ENCODE data around the gene SRRM2. TPM values are rescaled to one million over a fixed set of nuclear protein-coding genes. Genes with fewer than 3 reads are reported as not detected.
A peak's percentile ranks its signal among the peaks of the same experiment; 100 is the strongest.

Gene SRRM2
- total and polyA plus RNA-seq, 9 of the 15 experiments (the other 6 are each of a cell fraction or from before 2014, with no cell fraction given): 26.7 to 563 (median 81.1) TPM

DNA sequence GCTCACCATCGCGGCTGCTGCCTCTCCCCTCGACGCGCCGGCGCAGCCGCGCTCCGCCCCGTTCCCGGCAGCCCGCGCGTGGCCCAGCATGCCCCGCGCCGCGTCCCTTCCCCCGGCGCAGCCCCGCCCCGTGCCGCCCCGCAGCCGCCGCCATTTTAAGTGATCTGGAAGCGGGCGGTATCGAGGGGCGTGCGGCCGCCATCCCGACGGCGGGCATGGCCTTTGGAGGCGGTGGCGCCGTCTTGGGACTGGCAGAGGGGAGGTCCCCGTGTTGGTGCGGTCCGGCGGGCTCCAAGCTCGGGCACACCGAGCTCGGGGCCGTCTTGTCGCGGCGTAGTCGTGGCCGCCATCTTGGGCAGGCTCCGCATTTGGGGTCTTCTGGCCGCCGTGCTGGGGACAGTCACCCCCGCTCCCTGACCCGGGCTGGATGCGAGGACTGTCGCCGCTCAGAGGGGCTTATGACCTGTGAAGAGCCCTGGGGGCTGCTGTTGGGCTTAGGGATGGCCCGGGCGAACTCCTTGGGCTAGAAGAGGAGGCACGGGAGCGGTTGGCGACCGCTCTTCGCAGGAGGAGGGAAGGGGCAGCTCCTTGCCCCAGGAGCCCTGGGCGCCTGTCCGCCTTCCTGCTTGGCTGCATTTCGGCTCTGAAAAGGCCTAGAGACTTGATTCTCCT is 24.9 kb downstream of the SRRM2 start, which contains the start of gene ELOB (continued):
- TF ChIP-seq, protein P1, sequence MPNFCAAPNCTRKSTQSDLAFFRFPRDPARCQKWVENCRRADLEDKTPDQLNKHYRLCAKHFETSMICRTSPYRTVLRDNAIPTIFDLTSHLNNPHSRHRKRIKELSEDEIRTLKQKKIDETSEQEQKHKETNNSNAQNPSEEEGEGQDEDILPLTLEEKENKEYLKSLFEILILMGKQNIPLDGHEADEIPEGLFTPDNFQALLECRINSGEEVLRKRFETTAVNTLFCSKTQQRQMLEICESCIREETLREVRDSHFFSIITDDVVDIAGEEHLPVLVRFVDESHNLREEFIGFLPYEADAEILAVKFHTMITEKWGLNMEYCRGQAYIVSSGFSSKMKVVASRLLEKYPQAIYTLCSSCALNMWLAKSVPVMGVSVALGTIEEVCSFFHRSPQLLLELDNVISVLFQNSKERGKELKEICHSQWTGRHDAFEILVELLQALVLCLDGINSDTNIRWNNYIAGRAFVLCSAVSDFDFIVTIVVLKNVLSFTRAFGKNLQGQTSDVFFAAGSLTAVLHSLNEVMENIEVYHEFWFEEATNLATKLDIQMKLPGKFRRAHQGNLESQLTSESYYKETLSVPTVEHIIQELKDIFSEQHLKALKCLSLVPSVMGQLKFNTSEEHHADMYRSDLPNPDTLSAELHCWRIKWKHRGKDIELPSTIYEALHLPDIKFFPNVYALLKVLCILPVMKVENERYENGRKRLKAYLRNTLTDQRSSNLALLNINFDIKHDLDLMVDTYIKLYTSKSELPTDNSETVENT (CRISPR knock-in tag; IDR thresholded peaks at IDR 0.05): peak; percentile 89
- TF ChIP-seq, protein P2, sequence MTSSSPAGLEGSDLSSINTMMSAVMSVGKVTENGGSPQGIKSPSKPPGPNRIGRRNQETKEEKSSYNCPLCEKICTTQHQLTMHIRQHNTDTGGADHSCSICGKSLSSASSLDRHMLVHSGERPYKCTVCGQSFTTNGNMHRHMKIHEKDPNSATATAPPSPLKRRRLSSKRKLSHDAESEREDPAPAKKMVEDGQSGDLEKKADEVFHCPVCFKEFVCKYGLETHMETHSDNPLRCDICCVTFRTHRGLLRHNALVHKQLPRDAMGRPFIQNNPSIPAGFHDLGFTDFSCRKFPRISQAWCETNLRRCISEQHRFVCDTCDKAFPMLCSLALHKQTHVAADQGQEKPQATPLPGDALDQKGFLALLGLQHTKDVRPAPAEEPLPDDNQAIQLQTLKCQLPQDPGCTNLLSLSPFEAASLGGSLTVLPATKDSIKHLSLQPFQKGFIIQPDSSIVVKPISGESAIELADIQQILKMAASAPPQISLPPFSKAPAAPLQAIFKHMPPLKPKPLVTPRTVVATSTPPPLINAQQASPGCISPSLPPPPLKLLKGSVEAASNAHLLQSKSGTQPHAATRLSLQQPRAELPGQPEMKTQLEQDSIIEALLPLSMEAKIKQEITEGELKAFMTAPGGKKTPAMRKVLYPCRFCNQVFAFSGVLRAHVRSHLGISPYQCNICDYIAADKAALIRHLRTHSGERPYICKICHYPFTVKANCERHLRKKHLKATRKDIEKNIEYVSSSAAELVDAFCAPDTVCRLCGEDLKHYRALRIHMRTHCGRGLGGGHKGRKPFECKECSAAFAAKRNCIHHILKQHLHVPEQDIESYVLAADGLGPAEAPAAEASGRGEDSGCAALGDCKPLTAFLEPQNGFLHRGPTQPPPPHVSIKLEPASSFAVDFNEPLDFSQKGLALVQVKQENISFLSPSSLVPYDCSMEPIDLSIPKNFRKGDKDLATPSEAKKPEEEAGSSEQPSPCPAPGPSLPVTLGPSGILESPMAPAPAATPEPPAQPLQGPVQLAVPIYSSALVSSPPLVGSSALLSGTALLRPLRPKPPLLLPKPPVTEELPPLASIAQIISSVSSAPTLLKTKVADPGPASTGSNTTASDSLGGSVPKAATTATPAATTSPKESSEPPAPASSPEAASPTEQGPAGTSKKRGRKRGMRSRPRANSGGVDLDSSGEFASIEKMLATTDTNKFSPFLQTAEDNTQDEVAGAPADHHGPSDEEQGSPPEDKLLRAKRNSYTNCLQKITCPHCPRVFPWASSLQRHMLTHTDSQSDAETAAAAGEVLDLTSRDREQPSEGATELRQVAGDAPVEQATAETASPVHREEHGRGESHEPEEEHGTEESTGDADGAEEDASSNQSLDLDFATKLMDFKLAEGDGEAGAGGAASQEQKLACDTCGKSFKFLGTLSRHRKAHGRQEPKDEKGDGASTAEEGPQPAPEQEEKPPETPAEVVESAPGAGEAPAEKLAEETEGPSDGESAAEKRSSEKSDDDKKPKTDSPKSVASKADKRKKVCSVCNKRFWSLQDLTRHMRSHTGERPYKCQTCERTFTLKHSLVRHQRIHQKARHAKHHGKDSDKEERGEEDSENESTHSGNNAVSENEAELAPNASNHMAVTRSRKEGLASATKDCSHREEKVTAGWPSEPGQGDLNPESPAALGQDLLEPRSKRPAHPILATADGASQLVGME (CRISPR knock-in tag; IDR thresholded peaks at IDR 0.05): peak; percentile 52; the same call in 1 of the 2 replicates
- TF ChIP-seq NRF1 (conservative IDR thresholded peaks at IDR 0.05 in 1 of 2, IDR thresholded peaks at IDR 0.05 in 1 of 2): peak; percentile 66 to 79
- TF ChIP-seq BACH1 (tag; IDR thresholded peaks at IDR 0.05): peak; percentile 51; the same call in 1 of the 2 replicates
- TF ChIP-seq, protein P3, sequence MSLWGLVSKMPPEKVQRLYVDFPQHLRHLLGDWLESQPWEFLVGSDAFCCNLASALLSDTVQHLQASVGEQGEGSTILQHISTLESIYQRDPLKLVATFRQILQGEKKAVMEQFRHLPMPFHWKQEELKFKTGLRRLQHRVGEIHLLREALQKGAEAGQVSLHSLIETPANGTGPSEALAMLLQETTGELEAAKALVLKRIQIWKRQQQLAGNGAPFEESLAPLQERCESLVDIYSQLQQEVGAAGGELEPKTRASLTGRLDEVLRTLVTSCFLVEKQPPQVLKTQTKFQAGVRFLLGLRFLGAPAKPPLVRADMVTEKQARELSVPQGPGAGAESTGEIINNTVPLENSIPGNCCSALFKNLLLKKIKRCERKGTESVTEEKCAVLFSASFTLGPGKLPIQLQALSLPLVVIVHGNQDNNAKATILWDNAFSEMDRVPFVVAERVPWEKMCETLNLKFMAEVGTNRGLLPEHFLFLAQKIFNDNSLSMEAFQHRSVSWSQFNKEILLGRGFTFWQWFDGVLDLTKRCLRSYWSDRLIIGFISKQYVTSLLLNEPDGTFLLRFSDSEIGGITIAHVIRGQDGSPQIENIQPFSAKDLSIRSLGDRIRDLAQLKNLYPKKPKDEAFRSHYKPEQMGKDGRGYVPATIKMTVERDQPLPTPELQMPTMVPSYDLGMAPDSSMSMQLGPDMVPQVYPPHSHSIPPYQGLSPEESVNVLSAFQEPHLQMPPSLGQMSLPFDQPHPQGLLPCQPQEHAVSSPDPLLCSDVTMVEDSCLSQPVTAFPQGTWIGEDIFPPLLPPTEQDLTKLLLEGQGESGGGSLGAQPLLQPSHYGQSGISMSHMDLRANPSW (CRISPR knock-in tag; IDR thresholded peaks at IDR 0.05): peak; percentile 88; the same call in 1 of the 2 replicates
- TF ChIP-seq POLR3G (IDR thresholded peaks at IDR 0.05; ENCODE audit: extremely low read depth, insufficient read length, insufficient replicate concordance): no peak
- no peak for TF ChIP-seq NEUROD1 (IDR thresholded peaks at IDR 0.05; ENCODE audit: borderline replicate concordance, low read depth, low read length, partially characterized antibody)
- no peak for TF ChIP-seq BMI1 (IDR thresholded peaks at IDR 0.05; ENCODE audit: low read length)
- TF ChIP-seq SP2 (IDR thresholded peaks at IDR 0.05; ENCODE audit: extremely low read depth, low read depth, low read length, poor library complexity, severe bottlenecking): no peak
- no peak for TF ChIP-seq PTBP1 (IDR thresholded peaks at IDR 0.05; ENCODE audit: low read depth, low read length)
- TF ChIP-seq FOXK2 (conservative IDR thresholded peaks at IDR 0.05 in 1 of 2, IDR thresholded peaks at IDR 0.05 in 1 of 2; ENCODE audit: low read depth in 2 of 2): no peak
- TF ChIP-seq RUNX1 (IDR thresholded peaks at IDR 0.05; ENCODE audit: low read depth): no peak
- TF ChIP-seq ZBED1 (IDR thresholded peaks at IDR 0.05): no peak
- peak; percentile 89 for TF ChIP-seq GATAD2A (IDR thresholded peaks at IDR 0.05)
- TF ChIP-seq RBM25 (IDR thresholded peaks at IDR 0.05; ENCODE audit: low read depth, low read length, severe bottlenecking): no peak
- TF ChIP-seq MTA3 (IDR thresholded peaks at IDR 0.05; ENCODE audit: borderline replicate concordance): peak; percentile 21; the same call in 1 of the 2 replicates
- no peak for TF ChIP-seq KHSRP (IDR thresholded peaks at IDR 0.05)
- 0 out of 2 replicates have a peak, but pooled peaks have one; percentile 18 for TF ChIP-seq ZNF57 (CRISPR knock-in tag; IDR thresholded peaks at IDR 0.05)
